DOHH2 (cell line): ENCODE results near the gene TEX30.

Experiments used
- H3F3A ChIP-seq: fragments of 200-600 bp; sonication (generic), shearing (Covaris generic); 2 replicates; pipeline ENCODE4 v1.6.0; 2016; ENCODE audit warnings: antibody characterized with exemption, mild to moderate bottlenecking; ENCODE audit not compliant: control insufficient read depth, insufficient read depth
- H3K27ac ChIP-seq: fragments of 200-600 bp; sonication (generic); 2 replicates; pipeline ENCODE4 v1.5.1; 2014; ENCODE audit warnings: low read depth, mild to moderate bottlenecking, low read length, moderate library complexity
- H3K27me3 ChIP-seq: fragments of 200-600 bp; sonication (generic); 2 replicates; pipeline ENCODE4 v1.6.1; 2014; ENCODE audit warnings: mild to moderate bottlenecking, low read length, mixed read lengths; ENCODE audit not compliant: control insufficient read depth
- H3K36me3 ChIP-seq: fragments of 200-600 bp; sonication (generic); 2 replicates; pipeline ENCODE4 v1.6.1; 2014; ENCODE audit warnings: mild to moderate bottlenecking, low read length, moderate library complexity, mixed read lengths; ENCODE audit not compliant: control insufficient read depth
- H3K4me1 ChIP-seq: fragments of 200-600 bp; sonication (generic); 2 replicates; pipeline ENCODE4 v1.6.1; 2014; ENCODE audit warnings: mild to moderate bottlenecking, low read length, mixed read lengths; ENCODE audit not compliant: control insufficient read depth
- H3K4me2 ChIP-seq: fragments of 200-600 bp; sonication (generic); 2 replicates; pipeline ENCODE4 v1.6.0; 2014; ENCODE audit warnings: mild to moderate bottlenecking, low read length, moderate library complexity
- H3K4me3 ChIP-seq: fragments of 200-600 bp; sonication (generic); 2 replicates; pipeline ENCODE4 v1.5.1; 2014; ENCODE audit warnings: mild to moderate bottlenecking, low read length, mixed read lengths
- H3K79me2 ChIP-seq: fragments of 200-600 bp; sonication (generic); 2 replicates; pipeline ENCODE4 v1.6.1; 2014; ENCODE audit warnings: mild to moderate bottlenecking, low read length, mixed read lengths; ENCODE audit not compliant: control insufficient read depth
- H3K9me2 ChIP-seq: fragments of 200-600 bp; sonication (generic); replicated peaks from 2 replicates; pipeline ENCODE4 v1.6.1; 2014; ENCODE audit warnings: mild to moderate bottlenecking, low read length, mixed read lengths; ENCODE audit not compliant: control insufficient read depth
- H3K9me3 ChIP-seq: fragments of 200-600 bp; sonication (generic); 2 replicates; pipeline ENCODE4 v1.6.1; 2014; ENCODE audit warnings: antibody characterized with exemption, low read length, mixed read lengths; ENCODE audit not compliant: control insufficient read depth, insufficient read depth
- H4K20me1 ChIP-seq: fragments of 200-600 bp; sonication (generic); 2 replicates; pipeline ENCODE4 v1.6.0; 2014; ENCODE audit warnings: low read depth, mild to moderate bottlenecking, antibody characterized with exemption, low read length, moderate library complexity; ENCODE audit not compliant: control insufficient read depth, insufficient read depth
- CTCF ChIP-seq: fragments of 200-600 bp; sonication (generic); IDR thresholded peaks from one replicate; pipeline ENCODE4 v1.5.1; 2014; ENCODE audit warnings: antibody characterized with exemption, mild to moderate bottlenecking, low read depth, low read length; ENCODE audit not compliant: poor library complexity, severe bottlenecking
- EZH2phosphoT487 ChIP-seq: fragments of 200-600 bp; sonication (generic); IDR thresholded peaks from 2 replicates; pipeline ENCODE4 v1.6.1; 2017; ENCODE audit warnings: borderline replicate concordance, mild to moderate bottlenecking, antibody characterized with exemption, low read length, moderate library complexity, mixed read lengths

Gene TEX30

GRCh38 chr13:102773441-102774213 is at the start of gene TEX30:
Gene TEX30 (minus strand): TSS chr13:102773786. CDS start chr13:102770026, 3,760 bp downstream.
- TF ChIP-seq CTCF: no peak
- no peak for TF ChIP-seq EZH2phosphoT487
- no peak within 1 kb of the TSS for H3K27ac ChIP-seq

GRCh38 chr13:102817907-102818306 is 44.3 kb upstream of the TEX30 start:
- TF ChIP-seq CTCF (no peak), EZH2phosphoT487 (no peak)
- Histone ChIP-seq H3K27me3 (no peaks in the 10 kb centered on the region), H3K4me3 (no peak overlapping the region), H4K20me1 (no peaks in the 10 kb centered on the region), H3K27ac (no peak overlapping the region), H3K4me2 (no peak overlapping the region), H3K79me2 (peaks cover 13% of the 10 kb centered on the region), H3K9me3 (no peaks in the 10 kb centered on the region), H3F3A (no peaks in the 10 kb centered on the region), H3K9me2 (no peaks in the 10 kb centered on the region), H3K36me3 (peaks cover 26% of the 10 kb centered on the region), H3K4me1 (peaks cover under 1% of the 10 kb centered on the region)

More at GRCh38 chr13:102773441-102774213, at the start of gene TEX30:
- Histone ChIP-seq H3F3A (no peaks in the 10 kb centered on the region), H3K27me3 (no peaks in the 10 kb centered on the region), H3K79me2 (peaks cover 24% of the 10 kb centered on the region), H3K9me3 (peaks cover 7% of the 10 kb centered on the region; the same call in 1 of the 2 replicates), H3K36me3 (peaks cover 4% of the 10 kb centered on the region; the same call in 1 of the 2 replicates), H4K20me1 (no peaks in the 10 kb centered on the region), H3K4me3 (peak within 1 kb of the TSS; percentile 78), H3K4me1 (peaks cover 37% of the 10 kb centered on the region), H3K4me2 (peak within 1 kb of the TSS; percentile 91), H3K9me2 (no peaks in the 10 kb centered on the region)

- Histone ChIP-seq H3F3A (no peaks in the 10 kb centered on the region), H4K20me1 (no peaks in the 10 kb centered on the region), H3K4me2 (no peak overlapping the region), H3K9me3 (no peaks in the 10 kb centered on the region), H3K4me3 (no peak overlapping the region), H3K36me3 (peaks cover 23% of the 10 kb centered on the region), H3K4me1 (peaks cover 7% of the 10 kb centered on the region), H3K27me3 (no peaks in the 10 kb centered on the region), H3K27ac (no peak overlapping the region), H3K79me2 (peaks cover 20% of the 10 kb centered on the region), H3K9me2 (no peaks in the 10 kb centered on the region)
- no peak for TF ChIP-seq CTCF
- no peak for TF ChIP-seq EZH2phosphoT487
These were observed 43.7 kb upstream of the TEX30 start for GRCh38 chr13:102817241-102817640.
